AG09309 (cell line): ENCODE results near the gene WDR54.

Experiments used
- DNase-seq: peaks from one replicate; pipeline ENCODE4 v3.0.0-alpha.2; 2010; ENCODE audit warnings: low read depth
- H3K4me3 ChIP-seq: 2 replicates; pipeline ENCODE4 v1.5.1; 2011; ENCODE audit warnings: mild to moderate bottlenecking, low read depth, low read length, moderate library complexity; ENCODE audit not compliant: control insufficient read depth
- CTCF ChIP-seq: IDR thresholded peaks from 2 replicates; pipeline ENCODE4 v1.5.1; 2011; ENCODE audit warnings: mild to moderate bottlenecking, low read depth, low read length, inconsistent platforms; ENCODE audit not compliant: insufficient read depth, control insufficient read depth; ENCODE audit errors: missing control alignments

Gene WDR54

GRCh38 chr2:74471332-74472065, 50.0 kb downstream of the WDR54 start:
- peak overlapping the region; percentile 61 for H3K4me3 ChIP-seq
- no peak for DNase-seq
- TF ChIP-seq CTCF = no peak

- no peak for TF ChIP-seq CTCF
- H3K4me3 ChIP-seq = peak within 1 kb of the TSS; percentile 61
- peak; percentile 75 for DNase-seq
Observed at GRCh38 chr2:74472086-74472944, 50.8 kb downstream of the WDR54 start, which contains the start of gene MRPL53. Gene MRPL53 (minus strand): TSS chr2:74472680. CDS start chr2:74472660, 20 bp downstream.

DNA sequence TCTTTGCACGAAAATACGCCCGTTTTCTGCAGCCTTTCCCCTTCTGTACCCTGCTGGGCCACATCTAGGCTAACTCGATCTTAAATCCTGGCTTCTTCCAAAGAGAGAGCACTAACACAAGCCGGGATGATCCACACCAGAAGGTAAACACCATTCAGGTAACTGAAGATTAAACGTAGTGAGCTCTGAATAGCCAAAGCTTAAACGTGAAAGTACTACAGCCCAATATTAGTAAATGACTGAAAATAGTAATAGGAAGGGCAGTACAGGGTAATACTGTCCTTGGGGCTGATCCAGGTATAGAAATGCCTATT, 51.4 kb downstream of the WDR54 start:
- H3K4me3 ChIP-seq = peak overlapping the region; percentile 61
- no peak for TF ChIP-seq CTCF
- no peak for DNase-seq

DNA sequence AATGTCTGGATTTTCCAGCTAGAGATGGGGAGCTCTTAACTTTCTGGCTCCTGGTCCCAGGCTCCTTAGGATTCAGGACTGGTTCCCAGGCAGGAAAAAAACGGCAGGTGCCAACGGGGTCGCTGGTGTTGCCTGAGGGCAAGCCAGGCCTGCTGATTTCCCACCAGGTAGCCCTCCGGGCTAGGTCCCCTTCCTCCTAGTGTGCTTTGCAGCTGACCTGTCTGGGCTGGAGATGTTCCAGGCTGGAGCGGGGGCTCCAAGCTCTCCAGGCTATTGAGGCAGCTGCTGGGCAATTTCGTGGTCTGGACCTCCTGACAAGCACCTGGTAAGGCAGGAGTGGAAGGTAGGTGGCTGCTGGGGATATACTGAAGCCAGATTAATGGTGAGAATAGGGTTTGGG, 53.0 kb downstream of the WDR54 start:
- DNase-seq = no peak
- H3K4me3 ChIP-seq = no peak overlapping the region
- no peak for TF ChIP-seq CTCF

DNA sequence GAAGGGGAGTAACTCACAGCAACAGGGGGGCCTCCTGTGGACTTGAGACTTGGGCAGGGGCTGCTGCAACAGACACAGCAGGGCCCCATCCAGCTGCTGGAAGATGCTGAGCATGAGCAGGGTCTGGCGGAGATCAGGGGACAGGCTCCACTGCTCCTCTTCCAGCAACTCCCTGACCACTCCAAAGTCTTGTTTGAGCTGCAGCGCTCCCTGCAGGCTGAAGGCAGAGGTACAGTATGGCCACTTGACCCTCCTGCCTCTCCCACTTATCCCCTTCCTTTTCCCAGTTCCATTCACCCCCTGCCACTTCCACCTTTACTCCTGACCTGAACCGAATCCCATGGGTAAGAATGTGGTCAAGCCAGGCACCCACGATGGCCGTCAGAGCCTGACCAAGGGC, 53.4 kb downstream of the WDR54 start:
- peak; percentile 32 for TF ChIP-seq CTCF
- DNase-seq = no peak
- H3K4me3 ChIP-seq = no peak overlapping the region
